Esophagus (tissue), 2 donors: ENCODE measurements around the gene PHC2. TPM values are rescaled to one million over a fixed set of nuclear protein-coding genes. Genes with fewer than 3 reads are reported as not detected.

Experiments
- H3K27ac ChIP-seq, 2 donors: one replicate each; pipeline ENCODE4 v1.5.1; 2013; ENCODE audit warnings: low read depth in 2 of 2, mild to moderate bottlenecking in 2 of 2, inconsistent platforms in 1 of 2, low read length in 1 of 2, moderate library complexity in 1 of 2
- H3K27me3 ChIP-seq, 2 donors: one replicate each; pipeline ENCODE4 v1.6.1; 2013; ENCODE audit warnings: low read length in 2 of 2, control low read depth in 1 of 2, mild to moderate bottlenecking in 1 of 2; ENCODE audit not compliant: insufficient read depth in 2 of 2, control insufficient read depth in 1 of 2
- H3K36me3 ChIP-seq, 2 donors: one replicate each; pipeline ENCODE4 v1.6.1; 2013; ENCODE audit warnings: low read length in 1 of 2; ENCODE audit not compliant: control insufficient read depth in 2 of 2, insufficient read depth in 2 of 2
- H3K4me1 ChIP-seq, 2 donors: one replicate each; pipeline ENCODE4 v1.6.1; 2013; ENCODE audit warnings: low read length in 1 of 2; ENCODE audit not compliant: control insufficient read depth in 2 of 2, insufficient read depth in 2 of 2
- H3K4me3 ChIP-seq, 2 donors: one replicate each; pipeline ENCODE4 v1.5.1; 2013; ENCODE audit warnings: low read length in 2 of 2, mild to moderate bottlenecking in 2 of 2, low read depth in 1 of 2, moderate library complexity in 1 of 2
- H3K9me3 ChIP-seq, 2 donors: one replicate each; pipeline ENCODE4 v1.6.1; 2013; ENCODE audit warnings: mild to moderate bottlenecking in 2 of 2, low read depth in 1 of 2, low read length in 1 of 2, moderate library complexity in 1 of 2; ENCODE audit not compliant: control insufficient read depth in 2 of 2, insufficient read depth in 1 of 2
- WGBS, 2 donors: extraction: QIAGEN DNeasy Blood & Tissue Kit; methylation state at CpG; one replicate each; pipeline ENCODE4 v1.1.7; 2013; 5-methylcytosine and 5-hydroxymethylcytosine counted together
- polyA plus RNA-seq, 2 donors: library from polyadenylated mRNA; stranded (reverse); fragments of 200-250 nt; gene quantifications; one replicate each; pipeline ENCODE4 v1.2.3, GENCODE V29; 2013
- donor health status: healthy with polysubstance abuse.
- donor health status: Bipolar disorder and iron deficiency.

Gene PHC2
- polyA plus RNA-seq, 2 donors: 28.0 to 46.4 TPM

- Histone ChIP-seq H3K36me3 (no peaks in the 10 kb centered on the region), H3K9me3 (no peaks in the 10 kb centered on the region), H3K4me3 (no peak overlapping the region), H3K27me3 (no peaks in the 10 kb centered on the region), H3K4me1 (no peaks in the 10 kb centered on the region), H3K27ac (no peak overlapping the region)
- 87 to 90% methylated on average over 6 of the region's 6 CpGs for WGBS, 2 donors
These were observed 7.7 kb upstream of the PHC2 start for GRCh38 chr1:33438364-33439160.

- 65 to 85% methylated on average over 4 of the region's 4 CpGs for WGBS, 2 donors
- no peaks in the 10 kb centered on the region for H3K9me3 ChIP-seq
- no peaks in the 10 kb centered on the region for H3K4me1 ChIP-seq
- H3K27ac ChIP-seq: no peak overlapping the region
- H3K36me3 ChIP-seq: no peaks in the 10 kb centered on the region
- no peak overlapping the region for H3K4me3 ChIP-seq
- H3K27me3 ChIP-seq: no peaks in the 10 kb centered on the region
These were observed 5.8 kb upstream of the PHC2 start for GRCh38 chr1:33436557-33437285.

GRCh38 chr1:33435096-33435820, 4.4 kb upstream of the PHC2 start:
- Histone ChIP-seq H3K27me3 (no peaks in the 10 kb centered on the region), H3K36me3 (no peaks in the 10 kb centered on the region), H3K27ac (no peak overlapping the region), H3K4me1 (no peaks in the 10 kb centered on the region), H3K9me3 (no peaks in the 10 kb centered on the region), H3K4me3 (no peak overlapping the region)
- WGBS, 2 donors: 67 to 74% methylated on average over 4 of the region's 4 CpGs

GRCh38 chr1:33434363-33434750, 3.5 kb upstream of the PHC2 start:
- H3K4me1 ChIP-seq: peaks cover 0 to 2% of the 10 kb centered on the region in 2 donors
- H3K27ac ChIP-seq: no peak overlapping the region
- H3K4me3 ChIP-seq: no peak overlapping the region
- WGBS, 2 donors: 87 to 89% methylated on average over 1 of the region's 1 CpG
- no peaks in the 10 kb centered on the region for H3K9me3 ChIP-seq
- H3K36me3 ChIP-seq: no peaks in the 10 kb centered on the region
- no peaks in the 10 kb centered on the region for H3K27me3 ChIP-seq

- H3K27ac ChIP-seq: peak overlapping the region in 1 of 2 donors; percentile 37
- H3K4me1 ChIP-seq: peaks cover 0 to 3% of the 10 kb centered on the region in 2 donors
- H3K9me3 ChIP-seq: no peaks in the 10 kb centered on the region
- 27 to 50% methylated on average over 3 of the region's 3 CpGs for whole genome bisulfite sequencing, 2 donors
- H3K4me3 ChIP-seq: no peak overlapping the region
- no peaks in the 10 kb centered on the region for H3K27me3 ChIP-seq
- H3K36me3 ChIP-seq: no peaks in the 10 kb centered on the region
These were observed 2.8 kb upstream of the PHC2 start for GRCh38 chr1:33433509-33434362.

GRCh38 chr1:33429856-33430691, 821 bp downstream of the PHC2 start:
- 6 to 8% methylated on average over 49 to 54 of the region's 54 CpGs for WGBS, 2 donors

GRCh38 chr1:33429332-33429731, 1.6 kb downstream of the PHC2 start:
- no peaks in the 10 kb centered on the region for H3K9me3 ChIP-seq
- peaks cover 0 to 4% of the 10 kb centered on the region in 2 donors for H3K4me1 ChIP-seq
- H3K27me3 ChIP-seq: no peaks in the 10 kb centered on the region
- peaks cover 0 to 4% of the 10 kb centered on the region in 2 donors for H3K36me3 ChIP-seq
- H3K27ac ChIP-seq: no peak overlapping the region
- WGBS, 2 donors: 90 to 95% methylated on average over 2 of the region's 2 CpGs
- H3K4me3 ChIP-seq: peak overlapping the region in 1 of 2 donors; percentile 60

More at GRCh38 chr1:33429856-33430691, 821 bp downstream of the PHC2 start:
- H3K27ac ChIP-seq: peak overlapping the region; percentile 5 to 36
- peaks cover 0 to 4% of the 10 kb centered on the region in 2 donors for H3K36me3 ChIP-seq
- H3K9me3 ChIP-seq: no peaks in the 10 kb centered on the region
- peak overlapping the region; percentile 60 to 77 for H3K4me3 ChIP-seq
- H3K4me1 ChIP-seq: peaks cover 0 to 4% of the 10 kb centered on the region in 2 donors
- no peaks in the 10 kb centered on the region for H3K27me3 ChIP-seq

GRCh38 chr1:33428661-33429060, 2.2 kb downstream of the PHC2 start:
- whole genome bisulfite sequencing, 2 donors: 81 to 88% methylated on average over 2 of the region's 2 CpGs
- no peak overlapping the region for H3K4me3 ChIP-seq
- H3K27me3 ChIP-seq: no peaks in the 10 kb centered on the region
- no peaks in the 10 kb centered on the region for H3K9me3 ChIP-seq
- peaks cover 0 to 4% of the 10 kb centered on the region in 2 donors for H3K36me3 ChIP-seq
- H3K27ac ChIP-seq: no peak overlapping the region
- H3K4me1 ChIP-seq: peaks cover 0 to 4% of the 10 kb centered on the region in 2 donors
